ENCODE data around the gene TENM4.

The TENM4 gene

GRCh38 chr11:78759071-78759470 is 681.8 kb downstream of the TENM4 start:
- peak; percentile 71 for DNase-seq

DNA sequence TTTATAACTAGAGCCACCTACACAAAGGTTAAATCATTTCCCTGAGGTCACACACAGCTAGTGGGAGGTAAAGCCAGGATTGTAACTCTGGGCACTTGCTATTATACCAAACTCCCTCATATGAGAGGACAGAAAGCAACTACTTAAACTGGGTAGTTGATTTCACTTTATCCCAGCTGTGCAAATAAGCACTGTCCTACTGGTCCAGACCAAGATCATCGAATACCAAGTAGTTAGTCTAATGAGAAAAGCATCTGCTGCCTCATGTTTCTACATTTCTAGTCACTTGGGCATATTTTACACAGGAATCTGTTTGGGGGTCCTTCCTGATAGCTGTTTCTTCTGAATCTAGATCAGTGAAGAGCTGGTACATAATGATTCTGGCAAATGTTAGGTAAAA is 687.5 kb downstream of the TENM4 start:
- DNase-seq, result no peak

DNA sequence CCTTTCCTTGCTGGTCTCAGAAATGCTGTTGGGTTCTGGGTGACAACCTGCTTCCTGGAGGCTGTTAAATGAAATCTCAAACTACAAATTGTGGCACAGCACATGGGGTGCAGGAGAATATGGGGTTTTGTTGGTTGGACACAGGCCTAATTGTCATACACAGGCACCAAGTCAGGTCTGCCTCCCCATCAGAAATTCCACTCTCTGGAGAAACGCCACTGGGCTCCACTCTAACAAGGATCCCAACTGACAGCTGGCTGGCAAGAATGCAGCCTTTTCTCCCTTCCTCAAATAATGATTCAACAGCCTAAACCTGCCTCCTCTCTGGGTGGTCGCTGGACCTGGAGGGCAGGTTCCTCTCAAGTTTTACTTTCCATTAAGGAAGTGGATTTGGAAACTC is 688.3 kb downstream of the TENM4 start:
- no peak for DNase-seq

- DNase-seq, result no peak
Observed at GRCh38 chr11:78748918-78749690, 691.7 kb downstream of the TENM4 start.

DNA sequence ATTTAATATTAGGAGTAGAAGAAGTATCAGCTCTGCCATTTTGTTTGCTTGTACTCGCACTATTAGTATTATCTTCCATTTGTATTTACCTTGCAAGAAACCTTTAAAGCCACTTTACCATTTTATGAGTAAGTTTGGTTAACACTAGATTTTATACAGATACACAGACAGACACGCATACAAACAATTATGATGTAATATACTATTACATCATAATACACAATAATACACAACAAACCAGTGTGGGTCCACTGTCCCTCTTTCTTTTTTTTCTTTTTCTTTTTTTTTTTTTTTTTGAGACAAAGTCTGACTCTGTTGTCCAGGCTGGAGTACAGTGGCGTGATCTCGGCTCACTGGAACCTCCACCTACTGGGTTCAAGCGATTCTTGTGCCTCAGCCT is 695.9 kb downstream of the TENM4 start:
- no peak for DNase-seq

- DNase-seq, result no peak
Observed at GRCh38 chr11:78744202-78744601, 696.6 kb downstream of the TENM4 start.

- peak; percentile 98 for DNase-seq
Observed at GRCh38 chr11:78742430-78742829, 698.4 kb downstream of the TENM4 start.

DNA sequence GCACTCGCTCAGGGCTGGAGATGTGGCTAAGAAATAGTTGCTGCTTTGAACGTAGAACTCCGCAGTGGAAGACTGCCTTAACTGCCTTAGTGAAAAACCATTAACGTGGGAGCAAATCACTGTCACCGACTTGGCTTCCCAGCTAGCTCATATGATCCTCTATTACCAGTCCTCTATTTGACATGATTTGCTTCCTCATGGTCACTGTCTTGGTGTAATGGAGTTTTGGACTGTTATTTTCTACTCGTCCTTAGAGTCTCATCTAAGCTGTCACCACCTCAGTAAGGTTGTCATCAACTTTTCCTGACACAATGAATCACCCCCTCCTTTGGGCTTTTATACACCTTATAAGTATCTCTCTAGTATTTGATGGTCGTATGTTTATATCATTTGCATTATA is 699.1 kb downstream of the TENM4 start:
- DNase-seq, result no peak

DNA sequence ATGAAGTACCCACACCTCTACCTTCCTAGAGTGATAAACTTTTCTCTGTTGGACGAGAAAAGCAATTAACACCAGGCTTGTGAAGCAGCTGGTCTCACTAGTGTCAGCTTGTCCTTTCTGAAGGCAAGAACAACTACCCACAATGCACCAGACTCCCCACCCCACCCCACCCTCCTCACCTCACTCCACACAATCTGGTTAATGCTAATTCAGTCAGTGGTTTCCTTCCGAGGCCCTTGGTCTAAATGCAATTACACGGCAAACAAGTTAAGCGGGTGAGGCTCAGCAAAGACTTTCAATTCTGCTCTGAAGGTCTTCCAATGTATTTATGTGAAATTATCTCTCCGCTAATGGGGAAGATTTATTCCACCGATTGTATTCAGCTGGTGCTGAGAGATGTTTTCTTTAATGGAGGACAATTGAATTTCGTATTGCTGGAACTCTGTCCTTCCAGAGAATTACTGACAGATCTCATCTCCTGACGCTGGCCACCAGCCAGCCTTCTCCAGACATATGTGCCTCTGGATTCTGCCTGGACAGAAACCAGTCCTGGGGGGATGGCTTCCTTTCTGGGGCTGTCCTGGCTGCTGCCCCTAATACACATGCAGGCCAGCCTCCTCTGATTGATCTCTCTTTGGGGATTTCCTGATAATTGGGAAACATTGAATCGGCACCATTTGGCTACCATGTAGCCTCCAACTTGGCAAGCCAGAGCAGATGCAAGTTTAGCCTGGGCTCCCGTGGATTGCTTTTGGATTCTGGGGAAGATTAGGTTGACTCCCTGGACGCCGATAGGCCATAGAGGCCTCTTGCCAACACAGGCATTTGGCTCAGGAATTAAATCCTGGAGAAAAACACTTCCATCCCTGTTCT is 700.4 kb downstream of the TENM4 start:
- no peak for DNase-seq

GRCh38 chr11:78737891-78738290 is 702.9 kb downstream of the TENM4 start:
- no peak for DNase-seq

GRCh38 chr11:78737301-78737700 is 703.5 kb downstream of the TENM4 start:
- no peak for DNase-seq

DNA sequence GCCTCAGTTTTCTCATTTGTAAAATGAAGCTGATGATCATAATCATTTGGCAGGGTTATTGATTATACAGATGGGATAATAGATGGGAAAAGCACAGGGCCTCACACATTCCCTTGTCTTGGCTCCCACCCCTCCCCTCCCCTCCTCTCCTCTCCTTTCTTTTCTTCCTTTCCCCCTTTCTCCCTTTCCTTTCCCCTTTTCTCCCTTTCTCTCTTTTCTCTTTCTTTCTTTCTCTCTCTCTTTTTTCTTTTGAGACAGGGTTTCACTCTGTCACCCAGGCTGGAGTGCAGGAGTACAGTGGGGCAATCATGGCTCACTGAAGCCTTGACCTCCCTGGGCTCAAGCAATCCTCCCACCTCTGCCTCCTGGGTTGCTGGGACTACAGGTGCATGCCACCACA is 705.1 kb downstream of the TENM4 start:
- no peak for DNase-seq

DNA sequence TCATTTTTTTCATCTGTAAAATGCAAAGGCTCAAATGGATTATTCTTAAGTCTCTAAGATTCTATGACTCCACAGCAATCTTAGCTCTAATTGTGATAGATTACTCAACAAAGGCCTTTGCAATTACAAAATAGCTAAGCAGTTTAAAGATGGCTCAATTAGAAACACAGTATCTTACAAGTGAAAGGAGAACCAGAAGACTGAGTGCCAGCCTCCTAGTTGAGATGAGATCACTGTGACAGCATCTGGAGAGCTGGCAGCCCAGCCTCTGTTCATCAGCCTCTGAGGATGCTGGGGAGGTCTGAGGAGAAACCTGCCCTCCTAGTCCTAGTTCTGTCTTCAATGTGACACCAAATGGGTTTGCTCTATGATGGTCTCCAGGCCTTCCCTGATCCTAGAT is 707.8 kb downstream of the TENM4 start:
- no peak for DNase-seq

DNA sequence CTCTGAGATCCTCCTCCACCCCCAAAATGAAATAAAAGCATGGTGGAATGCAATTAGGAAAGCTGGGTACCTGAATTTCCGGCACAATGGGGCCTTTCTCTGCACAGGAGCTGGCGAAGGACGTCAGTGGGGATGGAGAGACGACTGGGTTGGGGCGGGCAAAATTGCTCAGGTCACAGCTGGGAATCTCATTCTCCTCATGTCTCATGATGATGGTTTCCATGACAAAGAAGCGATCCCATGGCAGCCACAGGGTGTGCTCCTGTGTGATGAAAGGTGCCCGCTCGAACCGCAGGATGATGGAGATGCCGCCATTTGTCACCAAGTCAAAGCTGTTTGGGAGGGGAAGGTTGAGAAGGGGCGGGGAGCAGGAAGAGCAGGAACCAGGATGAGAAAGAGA is 708.6 kb downstream of the TENM4 start:
- no peak for DNase-seq

GRCh38 chr11:78731027-78731426 is 709.8 kb downstream of the TENM4 start:
- no peak for DNase-seq

DNA sequence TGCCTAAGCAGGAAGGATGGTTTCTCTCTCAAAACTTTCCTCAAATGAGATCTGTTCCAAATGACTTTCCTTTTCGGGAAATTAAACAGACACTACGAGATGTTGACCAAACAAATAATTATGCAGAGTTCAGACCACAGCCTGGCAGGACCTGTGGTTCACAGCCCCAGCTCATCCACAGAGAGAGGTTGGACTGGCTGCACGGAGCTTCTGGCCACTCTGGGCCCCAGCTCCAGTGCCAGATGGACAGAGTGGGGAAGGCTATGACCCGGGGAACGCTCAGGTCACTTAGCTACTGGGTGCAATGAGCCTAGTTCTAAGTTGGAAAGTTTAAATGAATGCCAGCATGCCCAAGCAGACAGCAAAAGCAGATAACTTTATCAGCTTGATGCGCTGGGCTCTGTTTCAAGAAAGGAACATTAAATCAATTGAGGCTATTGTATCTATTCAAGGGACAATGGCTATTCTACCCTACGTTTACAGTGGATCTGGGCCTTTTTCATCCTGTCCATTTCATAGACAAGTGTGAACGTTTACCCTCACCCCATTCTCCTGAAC is 710.5 kb downstream of the TENM4 start:
- no peak for DNase-seq

GRCh38 chr11:78727816-78728215 is 713.0 kb downstream of the TENM4 start:
- no peak for DNase-seq

GRCh38 chr11:78725200-78725599 is 715.6 kb downstream of the TENM4 start:
- DNase-seq, result no peak

GRCh38 chr11:78722786-78723185 is 718.0 kb downstream of the TENM4 start:
- no peak for DNase-seq

GRCh38 chr11:78720281-78720989 is 720.4 kb downstream of the TENM4 start:
- no peak for DNase-seq

DNA sequence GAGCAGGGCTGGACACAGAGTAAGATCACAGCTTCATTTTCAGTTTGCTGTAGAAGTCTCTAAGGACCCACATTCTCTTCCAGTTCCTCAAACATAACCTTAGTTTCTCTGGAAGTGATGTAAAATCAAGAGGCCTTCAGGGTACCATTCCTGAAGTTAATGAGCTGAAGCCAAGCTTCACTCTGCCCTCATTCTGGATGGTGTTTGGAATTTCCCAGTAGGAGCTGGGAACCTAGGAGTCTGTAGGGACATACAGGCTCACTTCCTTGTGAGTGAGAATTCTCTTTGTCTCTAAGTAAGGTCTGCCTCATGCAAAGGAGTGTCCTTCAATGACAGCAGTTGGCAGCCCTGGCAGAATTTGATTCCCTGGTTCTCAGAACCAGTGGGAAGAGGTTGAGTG is 723.8 kb downstream of the TENM4 start:
- no peak for DNase-seq

GRCh38 chr11:78715639-78716311 is 725.1 kb downstream of the TENM4 start:
- no peak for DNase-seq

GRCh38 chr11:78714539-78714938 is 726.3 kb downstream of the TENM4 start:
- DNase-seq, result peak; percentile 49

Data from DMS79 (cell line).